ENCODE results near the gene AUH. TPM values are rescaled to one million over a fixed set of nuclear protein-coding genes. Genes with fewer than 3 reads are reported as not detected.

AUH gene
- total RNA-seq, 4 donors from 2014 or later = 26.0 to 61.0 (median 31.0) TPM

- DNase-seq (ENCODE audit: low spot score in 2 of 2) = no peak
- no peak overlapping the region for H3K4me3 ChIP-seq
- no peaks in the 10 kb centered on the region for H3K9me3 ChIP-seq
- H3K27ac ChIP-seq = no peak overlapping the region
- peaks cover 2% of the 10 kb centered on the region for H3K36me3 ChIP-seq
- no peaks in the 10 kb centered on the region for H3K27me3 ChIP-seq
- TF ChIP-seq EP300 (IDR thresholded peaks at IDR 0.05) (no peak), POLR2AphosphoS5 (IDR thresholded peaks at IDR 0.05) (no peak), POLR2A (IDR thresholded peaks at IDR 0.05) (no peak), CTCF (IDR thresholded peaks at IDR 0.05) (no peak)
- 77% methylated on average over 1 of the region's 1 CpG for WGBS
- peaks cover 31% of the 10 kb centered on the region for H3K4me1 ChIP-seq
These were observed 55.5 kb downstream of the AUH start for GRCh38 chr9:91306296-91306630.

- WGBS = 79% methylated on average over 9 of the region's 9 CpGs
- no peak for TF ChIP-seq EP300 (IDR thresholded peaks at IDR 0.05)
- no peak for TF ChIP-seq POLR2A (IDR thresholded peaks at IDR 0.05)
- TF ChIP-seq CTCF (IDR thresholded peaks at IDR 0.05) = no peak
- no peak for TF ChIP-seq POLR2AphosphoS5 (IDR thresholded peaks at IDR 0.05)
- Histone ChIP-seq H3K9me3 (no peaks in the 10 kb centered on the region), H3K4me1 (peaks cover 35% of the 10 kb centered on the region), H3K27me3 (no peaks in the 10 kb centered on the region), H3K36me3 (peaks cover 2% of the 10 kb centered on the region), H3K27ac (no peak overlapping the region), H3K4me3 (no peak overlapping the region)
- DNase-seq (ENCODE audit: low spot score in 2 of 2) = no peak
These were observed 56.0 kb downstream of the AUH start for GRCh38 chr9:91305596-91306295.

GRCh38 chr9:91303741-91304415, 57.8 kb downstream of the AUH start:
- Histone ChIP-seq H3K27ac (no peak overlapping the region), H3K27me3 (no peaks in the 10 kb centered on the region), H3K36me3 (no peaks in the 10 kb centered on the region), H3K4me1 (peaks cover 41% of the 10 kb centered on the region), H3K9me3 (no peaks in the 10 kb centered on the region), H3K4me3 (no peak overlapping the region)
- 80% methylated on average over 2 of the region's 2 CpGs for WGBS
- TF ChIP-seq POLR2A (IDR thresholded peaks at IDR 0.05) = no peak
- no peak for TF ChIP-seq CTCF (IDR thresholded peaks at IDR 0.05)
- no peak for DNase-seq (ENCODE audit: low spot score in 2 of 2)

GRCh38 chr9:91302831-91303230, 58.9 kb downstream of the AUH start:
- no peak for TF ChIP-seq POLR2A (IDR thresholded peaks at IDR 0.05)
- TF ChIP-seq POLR2AphosphoS5 (IDR thresholded peaks at IDR 0.05) = no peak
- TF ChIP-seq CTCF (IDR thresholded peaks at IDR 0.05) = no peak
- peak; percentile 31 for TF ChIP-seq EP300 (IDR thresholded peaks at IDR 0.05)
- DNase-seq (ENCODE audit: low spot score in 2 of 2) = no peak
- no peaks in the 10 kb centered on the region for H3K9me3 ChIP-seq
- no peak overlapping the region for H3K4me3 ChIP-seq
- H3K36me3 ChIP-seq = no peaks in the 10 kb centered on the region
- peaks cover 47% of the 10 kb centered on the region for H3K4me1 ChIP-seq
- WGBS = 26% methylated on average over 4 of the region's 4 CpGs
- H3K27me3 ChIP-seq = no peaks in the 10 kb centered on the region
- peak overlapping the region; percentile 62 for H3K27ac ChIP-seq

GRCh38 chr9:91301161-91301560, 60.6 kb downstream of the AUH start:
- no peak for TF ChIP-seq POLR2AphosphoS5 (IDR thresholded peaks at IDR 0.05)
- TF ChIP-seq EP300 (IDR thresholded peaks at IDR 0.05) = no peak
- TF ChIP-seq CTCF (IDR thresholded peaks at IDR 0.05) = no peak
- no peak for TF ChIP-seq POLR2A (IDR thresholded peaks at IDR 0.05)
- Histone ChIP-seq H3K27ac (peak overlapping the region; percentile 23), H3K27me3 (no peaks in the 10 kb centered on the region), H3K4me1 (peaks cover 42% of the 10 kb centered on the region), H3K4me3 (no peak overlapping the region), H3K36me3 (peaks cover 7% of the 10 kb centered on the region), H3K9me3 (no peaks in the 10 kb centered on the region)
- DNase-seq (ENCODE audit: low spot score in 2 of 2) = no peak
- WGBS = 40% methylated on average over 5 of the region's 5 CpGs
